H1 (cell line): ENCODE results near the gene GLE1. TPM values are rescaled to one million over a fixed set of nuclear protein-coding genes. Genes with fewer than 3 reads are reported as not detected.

Source experiments
- CTCF ChIA-PET: fragments of 300-600 bp; sonication (Branson Sonifier 250); formaldehyde crosslinking; loops from one replicate; lab custom pipeline; 2021; ENCODE audit not compliant: partially characterized antibody; lab: Charles Lee
- POLR2A ChIA-PET: fragments of 300-600 bp; sonication (Branson Sonifier 250); formaldehyde crosslinking; loops from one replicate; lab custom pipeline; 2021; ENCODE audit warnings: inconsistent platforms; ENCODE audit not compliant: partially characterized antibody; lab: Charles Lee
- DNase-seq, 2 experiments: peaks; one replicate each; pipeline versions ENCODE4 v3.0.0 to v3.0.0-alpha.2; 2010 to 2022; ENCODE audit warnings: low spot score in 2 of 2, low read depth in 1 of 2, mixed read lengths in 1 of 2
- FAIRE-seq: peaks from 2 replicates; lab custom pipeline; 2011; peaks lifted over from hg19 to GRCh38; lab: Jason Lieb, UNC
- H2AFZ ChIP-seq: 2 replicates; pipeline ENCODE4 v1.8.1; 2012; ENCODE audit warnings: low read length, inconsistent platforms
- H2AK5ac ChIP-seq: 2 replicates; pipeline ENCODE4 v1.6.1; 2013; ENCODE audit warnings: low read depth, low read length
- H2BK120ac ChIP-seq: replicated peaks from 2 replicates; pipeline ENCODE3; 2013; ENCODE audit warnings: low read depth, low read length, inconsistent platforms
- H2BK12ac ChIP-seq: 2 replicates; pipeline ENCODE4 v1.6.1; 2013; ENCODE audit warnings: low read depth, low read length
- H2BK15ac ChIP-seq: 2 replicates; pipeline ENCODE4 v1.6.1; 2013; ENCODE audit warnings: low read length
- H2BK20ac ChIP-seq: 2 replicates; pipeline ENCODE4 v1.6.1; 2013; ENCODE audit warnings: low read length
- H2BK5ac ChIP-seq: 2 replicates; pipeline ENCODE4 v1.6.1; 2013; ENCODE audit warnings: low read depth, low read length
- H3K14ac ChIP-seq: 2 replicates; pipeline ENCODE4 v1.6.1; 2013; ENCODE audit warnings: inconsistent platforms; ENCODE audit not compliant: insufficient read length
- H3K18ac ChIP-seq: 2 replicates; pipeline ENCODE4 v1.6.1; 2013; ENCODE audit warnings: low read length; ENCODE audit errors: extremely low read depth
- H3K23ac ChIP-seq: 2 replicates; pipeline ENCODE4 v1.6.1; 2013; ENCODE audit warnings: inconsistent platforms; ENCODE audit not compliant: insufficient read length
- H3K23me2 ChIP-seq: 2 replicates; pipeline ENCODE4 v1.6.1; 2013; ENCODE audit warnings: low read depth, low read length
- H3K27ac ChIP-seq: 2 replicates; pipeline ENCODE4 v1.6.1; 2011; ENCODE audit warnings: low read depth, low read length, inconsistent platforms
- H3K27me3 ChIP-seq, 4 experiments: replicated peaks in 1 of 4; 1 replicate in 1 of 4; 2 replicates in 3 of 4; pipeline versions ENCODE4 v1.6.1 to v1.8.1; 2011 to 2013; ENCODE audit warnings: low read length in 3 of 4, mild to moderate bottlenecking in 3 of 4, inconsistent platforms in 2 of 4, mixed read lengths in 2 of 4, moderate library complexity in 1 of 4; ENCODE audit not compliant: control insufficient read depth in 3 of 4, insufficient read depth in 3 of 4; ENCODE audit errors: extremely low read depth in 1 of 4
- H3K36me3 ChIP-seq, 4 experiments: 2 replicates each; pipeline versions ENCODE4 v1.6.1 to v1.8.1; 2011 to 2013; ENCODE audit warnings: mild to moderate bottlenecking in 4 of 4, low read length in 3 of 4, moderate library complexity in 2 of 4, control low read depth in 1 of 4, inconsistent platforms in 1 of 4; ENCODE audit not compliant: insufficient read depth in 4 of 4, control insufficient read depth in 2 of 4
- H3K4ac ChIP-seq: replicated peaks from 2 replicates; pipeline ENCODE3; 2013; ENCODE audit warnings: low read length, low read depth, mixed read lengths, inconsistent platforms; ENCODE audit not compliant: insufficient read length
- H3K4me1 ChIP-seq, 4 experiments: replicated peaks in 1 of 4; 1 replicate in 1 of 4; 2 replicates in 3 of 4; pipeline versions ENCODE4 v1.6.1 to v1.8.1; 2011 to 2013; ENCODE audit warnings: low read length in 3 of 4, inconsistent platforms in 2 of 4, mixed read lengths in 1 of 4; ENCODE audit not compliant: insufficient read depth in 4 of 4, control insufficient read depth in 3 of 4
- H3K4me2 ChIP-seq, 2 experiments: 2 replicates each; pipeline versions ENCODE4 v1.6.1 to v1.8.1; 2011 to 2013; ENCODE audit warnings: low read depth in 2 of 2, low read length in 2 of 2, control low read depth in 1 of 2, inconsistent platforms in 1 of 2, mild to moderate bottlenecking in 1 of 2; ENCODE audit not compliant: insufficient read depth in 1 of 2
- H3K4me3 ChIP-seq, 4 experiments: fragments of 200-600, 300-600 bp in 1 of 4; sonication (generic), shearing (Covaris generic), sonication (Bioruptor Twin) in 1 of 4; 2 replicates each; pipeline versions ENCODE4 v1.5.1 to v1.8.1; 2011 to 2016; ENCODE audit warnings: low read length in 4 of 4, low read depth in 3 of 4, control low read depth in 2 of 4, inconsistent platforms in 2 of 4, mild to moderate bottlenecking in 2 of 4, mixed read lengths in 1 of 4, moderate library complexity in 1 of 4; ENCODE audit not compliant: insufficient read depth in 2 of 4; ENCODE audit errors: extremely low read depth in 1 of 4
- H3K56ac ChIP-seq: replicated peaks from 2 replicates; pipeline ENCODE3; 2013; ENCODE audit warnings: low read depth, mild to moderate bottlenecking, mixed read lengths, low read length, inconsistent platforms; ENCODE audit not compliant: insufficient read length
- H3K79me1 ChIP-seq: 2 replicates; pipeline ENCODE4 v1.6.1; 2013; ENCODE audit warnings: low read depth, low read length, control low read depth
- H3K79me2 ChIP-seq, 2 experiments: 2 replicates each; pipeline versions ENCODE4 v1.6.1 to v1.8.1; 2012 to 2013; ENCODE audit warnings: low read length in 2 of 2, mild to moderate bottlenecking in 2 of 2, inconsistent platforms in 1 of 2; ENCODE audit not compliant: insufficient read depth in 2 of 2, control insufficient read depth in 1 of 2
- H3K9ac ChIP-seq, 4 experiments: replicated peaks in 1 of 4; 1 replicate in 1 of 4; 2 replicates in 3 of 4; pipeline versions ENCODE4 v1.6.1 to v1.8.1; 2011 to 2013; ENCODE audit warnings: low read depth in 3 of 4, low read length in 3 of 4, control low read depth in 2 of 4, mild to moderate bottlenecking in 2 of 4, moderate library complexity in 2 of 4, inconsistent platforms in 1 of 4; ENCODE audit errors: extremely low read depth in 1 of 4
- H3K9me3 ChIP-seq, 2 experiments: 2 replicates each; pipeline versions ENCODE4 v1.6.1 to v1.8.1; 2012 to 2013; ENCODE audit warnings: mild to moderate bottlenecking in 2 of 2, moderate library complexity in 2 of 2, control low read depth in 1 of 2, inconsistent platforms in 1 of 2, low read depth in 1 of 2, low read length in 1 of 2, mixed read lengths in 1 of 2; ENCODE audit not compliant: insufficient read depth in 2 of 2
- H4K20me1 ChIP-seq, 2 experiments: replicated peaks in 1 of 2; 2 replicates each; pipeline versions ENCODE3 to v1.8.1; 2011 to 2013; ENCODE audit warnings: inconsistent platforms in 2 of 2, low read length in 2 of 2, mild to moderate bottlenecking in 1 of 2; ENCODE audit not compliant: insufficient read depth in 2 of 2, control insufficient read depth in 1 of 2
- H4K5ac ChIP-seq: 2 replicates; pipeline ENCODE4 v1.6.1; 2013; ENCODE audit warnings: low read length, low read depth, mixed read lengths, inconsistent platforms; ENCODE audit not compliant: insufficient read length
- H4K8ac ChIP-seq: 2 replicates; pipeline ENCODE4 v1.8.0; 2013; ENCODE audit warnings: mild to moderate bottlenecking, moderate library complexity, low read length, inconsistent platforms; ENCODE audit not compliant: insufficient read depth; ENCODE audit errors: extremely low read depth
- H4K91ac ChIP-seq: replicated peaks from 2 replicates; pipeline ENCODE3; 2013; ENCODE audit warnings: low read length, mixed read lengths, inconsistent platforms; ENCODE audit not compliant: insufficient read length
- BCL11A ChIP-seq, 2 experiments: IDR thresholded peaks; one replicate each; pipeline ENCODE4 v1.6.1; 2011; ENCODE audit warnings: low read depth in 2 of 2, low read length in 2 of 2, mild to moderate bottlenecking in 2 of 2
- CREB1 ChIP-seq: IDR thresholded peaks from 2 replicates; pipeline ENCODE4 v1.6.1; 2012; ENCODE audit warnings: inconsistent platforms
- EP300 ChIP-seq, 2 experiments: IDR thresholded peaks; 1 replicate in 1 of 2; 2 replicates in 1 of 2; pipeline ENCODE4 v1.6.1; 2011 to 2012; ENCODE audit warnings: low read depth in 2 of 2, low read length in 2 of 2, mild to moderate bottlenecking in 2 of 2, borderline replicate concordance in 1 of 2, inconsistent platforms in 1 of 2, moderate library complexity in 1 of 2
- EZH2 ChIP-seq: fragments of 200-600 bp; sonication (generic); IDR thresholded peaks from 2 replicates; pipeline ENCODE4 v1.7.1; 2012; ENCODE audit warnings: low read depth, mild to moderate bottlenecking, moderate library complexity, low read length, inconsistent platforms; ENCODE audit not compliant: severe bottlenecking
- HDAC2 ChIP-seq, 2 experiments: fragments of 300-600 bp in 1 of 2; sonication (generic) in 1 of 2; IDR thresholded peaks; 2 replicates each; pipeline ENCODE4 v1.6.1; 2011 to 2012; ENCODE audit warnings: low read depth in 2 of 2, low read length in 2 of 2, mild to moderate bottlenecking in 2 of 2, moderate library complexity in 2 of 2, borderline replicate concordance in 1 of 2, inconsistent platforms in 1 of 2
- NANOG ChIP-seq: IDR thresholded peaks from 2 replicates; pipeline ENCODE4 v1.6.1; 2011; ENCODE audit warnings: low read length, low read depth, mild to moderate bottlenecking, inconsistent platforms; ENCODE audit not compliant: insufficient read depth, poor library complexity, severe bottlenecking
- RAD21 ChIP-seq, 2 experiments: IDR thresholded peaks in 1 of 2; conservative IDR thresholded peaks in 1 of 2; 2 replicates each; pipeline ENCODE4 v1.6.1; 2011; ENCODE audit warnings: low read depth in 2 of 2, low read length in 2 of 2, improper control_type of control experiment in 1 of 2, inconsistent platforms in 1 of 2, mild to moderate bottlenecking in 1 of 2, moderate library complexity in 1 of 2
- SP4 ChIP-seq: IDR thresholded peaks from 2 replicates; pipeline ENCODE4 v1.6.1; 2012; ENCODE audit warnings: low read length, inconsistent platforms
- TBP ChIP-seq: IDR thresholded peaks from 2 replicates; pipeline ENCODE4 v1.6.1; 2011; ENCODE audit warnings: low read depth, low read length, improper control_type of control experiment
- TEAD4 ChIP-seq: IDR thresholded peaks from 2 replicates; pipeline ENCODE4 v1.6.1; 2012; ENCODE audit warnings: low read depth, low read length, inconsistent platforms, mixed read lengths
- WGBS, 2 experiments: shearing (Covaris generic) in 1 of 2; methylation state at CpG; one replicate each; pipeline versions ENCODE4 v1.1.6 to v1.1.7; 2013 to 2015; ENCODE audit warnings: low lambda C conversion rate in 2 of 2, mixed read lengths in 2 of 2, inconsistent platforms in 1 of 2, low coverage in 1 of 2, missing lambda C conversion rate in 1 of 2; ENCODE audit not compliant: insufficient replicate concordance in 2 of 2, insufficient coverage in 1 of 2, insufficient read length in 1 of 2; ENCODE audit errors: extremely low coverage in 1 of 2, missing lambda C conversion rate in 1 of 2; 5-methylcytosine and 5-hydroxymethylcytosine counted together
- polyA plus RNA-seq, 7 experiments: library from polyadenylated mRNA; depleted of rRNA in 3 of 7; stranded (reverse) in 5 of 7; unstranded in 2 of 7; fragments of >200 nt in 5 of 7; fragments of 200-250 nt in 2 of 7; gene quantifications; 1 replicate in 5 of 7; 2 replicates in 1 of 7; 4 replicates in 1 of 7; pipeline versions ENCODE4 v1.2.1 to v1.2.3, GENCODE V29; 2011 to 2013; ENCODE audit warnings: missing spikeins in 2 of 7, mixed read lengths in 2 of 7
- total RNA-seq: library from RNA; stranded (reverse); fragmentation: NEBNext Ultra II Directional; extraction: Animal tissue kit (Norgen Biotek cat#: 25700); gene quantifications from 2 replicates; pipeline ENCODE4 v1.2.1, GENCODE V29; 2021
- TF ChIP-seq, protein P1 (sequence below), 3 experiments: IDR thresholded peaks; 1 replicate in 2 of 3; 2 replicates in 1 of 3; pipeline versions ENCODE4 v1.5.1 to v1.6.1; 2011; ENCODE audit warnings: low read length in 3 of 3, mild to moderate bottlenecking in 3 of 3, inconsistent platforms in 2 of 3, low read depth in 1 of 3, moderate library complexity in 1 of 3; ENCODE audit not compliant: insufficient read depth in 1 of 3; ENCODE audit errors: control extremely low read depth in 1 of 3

Gene GLE1
- total and polyA plus RNA-seq, 2 of the 8 experiments (the other 6 are each of a cell fraction or from before 2014, with no cell fraction given): 9.6 to 14.9 TPM

DNA sequence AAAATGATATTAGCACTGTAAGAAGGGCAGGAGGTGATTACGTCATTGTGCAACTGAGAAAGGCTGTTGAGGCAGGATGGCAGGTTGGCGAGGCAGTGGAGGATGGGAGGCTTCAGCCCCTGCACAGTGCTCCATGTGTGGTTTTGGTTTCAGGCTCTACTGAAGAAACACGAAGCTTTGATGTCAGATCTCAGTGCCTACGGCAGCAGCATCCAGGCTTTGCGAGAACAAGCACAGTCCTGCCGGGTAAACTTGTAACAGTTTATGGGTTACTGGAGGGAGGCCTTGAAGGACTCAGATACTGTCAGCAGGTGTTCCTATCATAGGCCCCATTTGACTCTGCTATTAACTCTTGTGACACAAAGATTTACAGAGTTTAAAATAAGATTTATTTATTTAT, 82.9 kb downstream of the GLE1 start:
- peaks cover 35 to 82% (median 69%) of the 10 kb centered on the region in 4 experiments for H3K36me3 ChIP-seq
- POLR2A ChIA-PET: interaction anchor here (0.6 kb wide), 1 partner anchor 213 kb away, joined by 3 read pairs; no protein-coding TSS in a partner anchor
- CTCF ChIA-PET: interaction anchor here (0.5 to 0.8 kb wide), 2 partner anchors 175 to 284 kb away, joined by 3 read pairs; no protein-coding TSS in a partner anchor

More for the DNA sequence above, 82.9 kb downstream of the GLE1 start:
- Histone ChIP-seq H3K56ac (no peak overlapping the region), H2AK5ac (no peak overlapping the region), H4K20me1 (peaks cover 2 to 5% of the 10 kb centered on the region in 2 experiments), H2BK120ac (no peak overlapping the region), H3K4ac (no peak overlapping the region), H3K4me3 (no peak overlapping the region), H3K4me2 (no peak overlapping the region), H4K91ac (no peak overlapping the region), H2BK20ac (no peak overlapping the region), H3K79me1 (no peaks in the 10 kb centered on the region), H3K79me2 (no peaks in the 10 kb centered on the region), H2BK5ac (no peak overlapping the region), H2AFZ (no peak overlapping the region), H3K9ac (no peak overlapping the region), H2BK12ac (no peak overlapping the region), H3K23me2 (no peaks in the 10 kb centered on the region), H3K14ac (no peak overlapping the region), H3K18ac (no peak overlapping the region), H4K5ac (no peak overlapping the region), H3K4me1 (no peaks in the 10 kb centered on the region), H4K8ac (no peak overlapping the region), H3K27ac (no peak overlapping the region), H3K9me3 (no peaks in the 10 kb centered on the region), H3K23ac (no peak overlapping the region), H3K27me3 (no peaks in the 10 kb centered on the region), H2BK15ac (no peak overlapping the region)
- FAIRE-seq (no peak), DNase-seq (no peak)
- 80% methylated on average over 6 of the region's 6 CpGs; no CpG with 5 or more reads in 1 of the 2 experiments for WGBS, 2 experiments
- no peak for TF ChIP-seq EZH2
- no peak for TF ChIP-seq NANOG
- no peak for TF ChIP-seq CREB1
- TF ChIP-seq, protein P1, sequence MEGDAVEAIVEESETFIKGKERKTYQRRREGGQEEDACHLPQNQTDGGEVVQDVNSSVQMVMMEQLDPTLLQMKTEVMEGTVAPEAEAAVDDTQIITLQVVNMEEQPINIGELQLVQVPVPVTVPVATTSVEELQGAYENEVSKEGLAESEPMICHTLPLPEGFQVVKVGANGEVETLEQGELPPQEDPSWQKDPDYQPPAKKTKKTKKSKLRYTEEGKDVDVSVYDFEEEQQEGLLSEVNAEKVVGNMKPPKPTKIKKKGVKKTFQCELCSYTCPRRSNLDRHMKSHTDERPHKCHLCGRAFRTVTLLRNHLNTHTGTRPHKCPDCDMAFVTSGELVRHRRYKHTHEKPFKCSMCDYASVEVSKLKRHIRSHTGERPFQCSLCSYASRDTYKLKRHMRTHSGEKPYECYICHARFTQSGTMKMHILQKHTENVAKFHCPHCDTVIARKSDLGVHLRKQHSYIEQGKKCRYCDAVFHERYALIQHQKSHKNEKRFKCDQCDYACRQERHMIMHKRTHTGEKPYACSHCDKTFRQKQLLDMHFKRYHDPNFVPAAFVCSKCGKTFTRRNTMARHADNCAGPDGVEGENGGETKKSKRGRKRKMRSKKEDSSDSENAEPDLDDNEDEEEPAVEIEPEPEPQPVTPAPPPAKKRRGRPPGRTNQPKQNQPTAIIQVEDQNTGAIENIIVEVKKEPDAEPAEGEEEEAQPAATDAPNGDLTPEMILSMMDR (IDR thresholded peaks at IDR 0.05; ENCODE audit: control extremely low read depth in 1 of 3, insufficient read depth in 1 of 3, low read depth in 1 of 3, low read length in 3 of 3): no peak
- TF ChIP-seq HDAC2 (IDR thresholded peaks at IDR 0.05; ENCODE audit: borderline replicate concordance in 1 of 2, low read depth in 2 of 2, low read length in 2 of 2): no peak
- TF ChIP-seq TEAD4: no peak
- TF ChIP-seq EP300 (IDR thresholded peaks at IDR 0.05; ENCODE audit: borderline replicate concordance in 1 of 2, low read depth in 2 of 2, low read length in 2 of 2): no peak
- no peak for TF ChIP-seq RAD21 (IDR thresholded peaks at IDR 0.05 in 1 of 2, conservative IDR thresholded peaks at IDR 0.05 in 1 of 2; ENCODE audit: low read depth in 2 of 2, low read length in 2 of 2)
- no peak for TF ChIP-seq TBP
- TF ChIP-seq SP4: no peak
- TF ChIP-seq BCL11A (IDR thresholded peaks at IDR 0.05; ENCODE audit: low read depth in 2 of 2, low read length in 2 of 2): no peak
